HG03558 (cell line): Measurements from ENCODE around the gene PIP5K1B.
"Not testable (repeated sequence)": the region's sequence is repeated elsewhere in the genome, so short reads cannot be mapped to it uniquely, and the experiment has no call there.

Experiments
- ATAC-seq: cut with Tn5 transposase; IDR thresholded peaks from one replicate; pipeline ENCODE4 v1.9.1; 2021; ENCODE audit warnings: moderate number of reproducible peaks; ENCODE audit not compliant: unreplicated experiment; ENCODE audit errors: extremely low read depth

PIP5K1B gene

DNA sequence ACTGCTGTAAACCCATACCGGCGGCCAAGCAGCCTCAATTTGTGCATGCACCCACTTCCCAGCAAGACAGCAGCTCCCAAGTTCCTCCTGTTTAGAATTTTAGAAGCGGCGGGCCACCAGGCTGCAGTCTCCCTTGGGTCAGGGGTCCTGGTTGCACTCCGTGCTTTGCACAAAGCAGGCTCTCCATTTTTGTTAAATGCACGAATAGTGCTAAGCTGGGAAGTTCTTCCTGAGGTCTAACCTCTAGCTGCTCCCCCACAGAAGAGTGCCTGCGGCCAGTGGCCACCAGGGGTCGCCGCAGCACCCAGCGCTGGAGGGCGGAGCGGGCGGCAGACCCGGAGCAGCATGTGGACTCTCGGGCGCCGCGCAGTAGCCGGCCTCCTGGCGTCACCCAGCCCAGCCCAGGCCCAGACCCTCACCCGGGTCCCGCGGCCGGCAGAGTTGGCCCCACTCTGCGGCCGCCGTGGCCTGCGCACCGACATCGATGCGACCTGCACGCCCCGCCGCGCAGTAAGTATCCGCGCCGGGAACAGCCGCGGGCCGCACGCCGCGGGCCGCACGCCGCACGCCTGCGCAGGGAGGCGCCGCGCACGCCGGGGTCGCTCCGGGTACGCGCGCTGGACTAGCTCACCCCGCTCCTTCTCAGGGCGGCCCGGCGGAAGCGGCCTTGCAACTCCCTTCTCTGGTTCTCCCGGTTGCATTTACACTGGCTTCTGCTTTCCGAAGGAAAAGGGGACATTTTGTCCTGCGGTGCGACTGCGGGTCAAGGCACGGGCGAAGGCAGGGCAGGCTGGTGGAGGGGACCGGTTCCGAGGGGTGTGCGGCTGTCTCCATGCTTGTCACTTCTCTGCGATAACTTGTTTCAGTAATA, 330.6 kb downstream of the PIP5K1B start, which contains the start of gene FXN:
Gene FXN (plus strand): TSS at position 315 of the 871 bp plus-strand sequence. CDS start 31 bp downstream, at position 346.
- peak; percentile 92 for ATAC-seq

DNA sequence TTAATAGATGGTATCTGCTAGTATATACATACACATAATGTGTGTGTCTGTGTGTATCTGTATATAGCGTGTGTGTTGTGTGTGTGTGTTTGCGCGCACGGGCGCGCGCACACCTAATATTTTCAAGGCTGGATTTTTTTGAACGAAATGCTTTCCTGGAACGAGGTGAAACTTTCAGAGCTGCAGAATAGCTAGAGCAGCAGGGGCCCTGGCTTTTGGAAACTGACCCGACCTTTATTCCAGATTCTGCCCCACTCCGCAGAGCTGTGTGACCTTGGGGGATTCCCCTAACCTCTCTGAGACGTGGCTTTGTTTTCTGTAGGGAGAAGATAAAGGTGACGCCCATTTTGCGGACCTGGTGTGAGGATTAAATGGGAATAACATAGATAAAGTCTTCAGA, 331.3 kb downstream of the PIP5K1B start:
- no peak for ATAC-seq

DNA sequence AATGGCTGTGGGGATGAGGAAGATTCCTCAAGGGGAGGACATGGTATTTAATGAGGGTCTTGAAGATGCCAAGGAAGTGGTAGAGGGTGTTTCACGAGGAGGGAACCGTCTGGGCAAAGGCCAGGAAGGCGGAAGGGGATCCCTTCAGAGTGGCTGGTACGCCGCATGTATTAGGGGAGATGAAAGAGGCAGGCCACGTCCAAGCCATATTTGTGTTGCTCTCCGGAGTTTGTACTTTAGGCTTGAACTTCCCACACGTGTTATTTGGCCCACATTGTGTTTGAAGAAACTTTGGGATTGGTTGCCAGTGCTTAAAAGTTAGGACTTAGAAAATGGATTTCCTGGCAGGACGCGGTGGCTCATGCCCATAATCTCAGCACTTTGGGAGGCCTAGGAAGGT, 331.8 kb downstream of the PIP5K1B start:
- no peak for ATAC-seq

DNA sequence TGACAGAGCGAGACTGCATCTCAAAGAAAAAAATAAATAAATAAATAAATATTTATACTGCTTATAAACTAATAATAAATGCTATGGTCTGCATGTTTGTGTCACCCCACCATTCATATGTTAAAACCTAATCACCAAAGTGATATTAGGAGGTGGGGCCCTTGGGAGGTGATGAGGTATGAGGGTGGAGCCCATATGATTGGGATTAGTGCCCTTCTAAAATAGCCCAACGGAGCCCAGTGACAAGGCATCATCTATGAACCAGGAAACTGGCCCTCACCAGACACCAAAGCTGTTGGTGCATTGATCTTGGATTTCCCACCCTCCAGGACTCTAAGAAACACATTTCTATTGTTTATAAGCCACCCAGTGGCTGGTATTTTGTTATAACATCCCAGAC, 335.6 kb downstream of the PIP5K1B start:
- no peak for ATAC-seq

DNA sequence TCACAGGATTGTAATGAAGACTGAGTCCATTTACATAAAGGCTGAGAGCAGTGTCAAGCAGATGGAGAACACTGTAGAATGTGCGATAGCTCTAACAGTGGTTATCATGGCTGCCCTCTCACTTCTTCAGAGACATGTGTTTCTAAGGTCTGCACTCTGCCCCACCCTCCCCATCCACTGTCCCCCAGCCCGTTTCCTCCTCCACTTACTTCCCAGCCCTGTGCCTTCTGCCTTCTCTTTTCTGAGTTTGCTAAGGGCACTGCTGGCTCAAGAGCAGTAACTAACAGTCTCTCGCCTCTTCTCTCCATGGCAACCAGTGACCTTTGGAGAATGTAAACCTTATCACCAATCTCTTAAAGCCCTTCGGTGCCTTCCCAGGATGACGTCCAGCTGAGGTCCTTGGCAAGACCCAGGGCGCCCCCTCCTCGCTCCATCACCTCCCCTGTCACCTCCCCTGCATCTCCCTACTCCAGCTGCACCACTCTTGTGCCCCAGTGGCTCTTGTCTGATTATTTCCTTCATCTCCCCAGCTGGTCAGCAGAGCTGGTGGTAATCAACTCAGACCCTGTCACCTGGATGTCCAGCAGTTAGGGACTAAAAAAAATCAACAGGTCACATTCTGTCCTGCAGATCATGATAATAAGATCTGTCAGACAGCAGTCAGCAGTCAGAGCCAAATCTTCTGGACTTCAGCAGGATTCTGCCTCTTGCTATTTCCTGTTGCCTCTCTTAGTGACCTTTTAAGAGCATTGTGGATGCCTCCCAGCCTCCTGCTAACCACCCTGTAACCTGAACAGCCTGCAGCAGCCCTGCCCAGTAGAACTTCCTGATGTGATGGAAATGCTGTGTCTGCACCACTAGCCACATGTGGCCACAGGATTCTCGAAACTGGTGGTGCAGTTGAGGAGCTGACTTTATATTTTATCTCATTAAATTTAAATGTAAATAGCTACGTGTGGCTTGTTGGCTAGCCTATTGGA, 339.5 kb downstream of the PIP5K1B start:
- ATAC-seq, result no peak

DNA sequence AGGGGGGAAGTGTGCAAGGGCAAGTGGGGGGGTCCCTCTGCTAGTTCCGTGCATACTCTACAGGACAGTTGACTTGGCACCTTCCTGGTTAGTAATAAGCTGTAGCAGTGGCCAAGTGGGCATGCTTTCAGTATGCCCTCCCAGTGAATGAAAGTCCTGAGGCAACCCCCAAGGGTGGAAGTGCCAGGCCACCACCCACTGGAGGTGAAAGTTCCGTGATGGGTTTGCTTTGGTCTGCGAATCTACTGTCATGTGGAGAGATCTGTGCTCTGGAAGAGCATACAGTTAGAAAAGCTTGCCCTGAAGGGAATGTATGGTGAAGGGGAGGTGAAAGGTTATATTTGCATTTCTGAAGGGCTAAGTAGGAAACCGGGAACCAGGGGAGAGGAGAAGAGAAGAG, 340.8 kb downstream of the PIP5K1B start:
- no peak for ATAC-seq

DNA sequence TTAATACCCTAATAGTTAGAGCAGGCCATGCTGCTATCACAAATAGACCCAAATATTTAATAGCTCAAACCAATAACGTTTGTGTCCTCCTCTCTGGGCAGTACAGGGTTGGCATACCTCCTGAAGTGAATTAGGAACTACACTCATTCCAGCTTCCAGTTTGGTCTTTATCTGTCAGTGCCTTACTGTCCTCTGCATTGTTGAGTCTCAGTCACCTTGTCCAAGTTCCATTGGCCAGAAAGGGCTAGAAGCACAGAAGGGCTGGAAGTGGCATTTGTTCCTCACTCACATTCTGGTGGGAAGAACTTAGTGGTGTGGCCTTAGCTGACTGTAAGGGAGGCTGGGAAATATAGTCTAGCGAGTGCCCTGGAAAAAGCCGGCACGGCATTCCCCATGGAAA, 341.7 kb downstream of the PIP5K1B start:
- no peak for ATAC-seq

DNA sequence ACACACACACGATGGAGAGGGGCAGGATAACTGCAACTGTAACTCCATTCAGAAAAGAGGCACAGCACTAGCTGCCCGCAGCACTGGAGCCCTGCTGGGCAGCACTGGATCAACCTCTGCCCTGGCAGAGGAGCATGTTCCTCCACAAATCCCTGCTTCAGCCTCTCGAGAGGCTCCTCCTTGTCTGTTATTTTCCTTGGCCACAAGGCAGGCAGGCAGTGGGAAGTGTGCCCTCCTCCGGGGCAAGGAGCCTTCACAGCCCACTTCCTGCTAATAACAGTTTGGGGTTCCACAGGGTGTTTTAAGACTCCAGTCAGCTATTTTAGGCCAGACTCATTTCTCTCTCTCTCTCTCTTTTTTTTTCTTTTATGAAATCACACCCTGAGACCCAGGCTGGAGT, 342.3 kb downstream of the PIP5K1B start:
- ATAC-seq, result no peak

DNA sequence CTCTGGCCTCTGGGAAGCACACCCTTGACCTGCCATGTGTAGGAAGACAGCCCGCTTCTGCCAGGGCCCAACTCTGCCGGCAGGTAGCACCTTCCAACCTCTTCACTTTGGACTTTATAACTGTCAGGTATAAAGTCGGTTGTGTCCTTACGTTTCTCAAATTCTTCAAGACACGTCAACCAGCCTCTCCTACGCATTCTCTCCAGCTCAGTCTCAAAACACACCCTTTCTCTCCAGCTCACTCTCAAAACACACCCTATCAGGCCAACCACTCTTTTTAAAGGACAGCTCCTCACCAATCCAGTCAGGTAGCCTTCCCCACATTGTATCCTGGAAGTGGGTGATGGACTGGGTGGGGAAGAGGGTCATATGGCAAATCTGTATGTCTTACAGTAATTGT, 344.1 kb downstream of the PIP5K1B start:
- no peak for ATAC-seq

DNA sequence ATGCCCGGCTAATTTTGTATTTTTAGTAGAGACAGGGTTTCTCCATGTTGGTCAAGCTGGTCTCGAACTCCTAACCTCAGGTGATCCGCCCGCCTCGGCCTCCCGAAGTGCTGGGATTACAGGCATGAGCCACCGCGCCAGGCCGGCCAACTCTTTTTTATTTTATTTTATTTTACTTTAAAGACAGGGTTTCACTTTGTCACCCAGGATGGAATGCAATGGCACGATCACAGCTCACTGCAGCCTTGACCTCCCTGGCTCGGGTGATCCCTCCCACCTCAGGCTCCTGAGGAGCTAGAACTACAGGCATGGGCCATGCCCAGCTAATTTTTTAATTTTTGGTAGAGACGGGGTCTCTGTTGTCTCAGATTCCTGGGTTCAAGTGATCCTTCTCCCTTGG, 345.9 kb downstream of the PIP5K1B start:
- ATAC-seq, result not testable (repeated sequence)

DNA sequence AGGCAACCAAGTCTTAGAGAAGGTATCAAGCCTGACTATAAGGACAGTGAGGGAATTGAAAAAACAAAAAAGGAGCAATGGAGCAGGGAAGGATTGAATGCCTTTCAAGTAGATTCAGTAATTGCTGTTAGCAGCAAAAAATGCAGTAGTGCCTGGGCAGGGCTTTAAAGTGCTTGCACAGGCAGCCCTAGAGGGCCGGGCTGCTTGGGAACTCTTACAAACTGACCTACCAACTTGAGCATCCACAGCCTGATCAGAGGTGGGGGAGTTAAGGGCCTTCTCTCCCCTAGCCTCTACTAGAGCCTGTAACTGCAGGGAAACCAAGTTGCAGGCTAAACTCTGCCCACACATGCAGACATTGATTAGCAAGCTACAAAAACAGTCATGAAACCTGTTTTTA, 349.9 kb downstream of the PIP5K1B start:
- no peak for ATAC-seq

DNA sequence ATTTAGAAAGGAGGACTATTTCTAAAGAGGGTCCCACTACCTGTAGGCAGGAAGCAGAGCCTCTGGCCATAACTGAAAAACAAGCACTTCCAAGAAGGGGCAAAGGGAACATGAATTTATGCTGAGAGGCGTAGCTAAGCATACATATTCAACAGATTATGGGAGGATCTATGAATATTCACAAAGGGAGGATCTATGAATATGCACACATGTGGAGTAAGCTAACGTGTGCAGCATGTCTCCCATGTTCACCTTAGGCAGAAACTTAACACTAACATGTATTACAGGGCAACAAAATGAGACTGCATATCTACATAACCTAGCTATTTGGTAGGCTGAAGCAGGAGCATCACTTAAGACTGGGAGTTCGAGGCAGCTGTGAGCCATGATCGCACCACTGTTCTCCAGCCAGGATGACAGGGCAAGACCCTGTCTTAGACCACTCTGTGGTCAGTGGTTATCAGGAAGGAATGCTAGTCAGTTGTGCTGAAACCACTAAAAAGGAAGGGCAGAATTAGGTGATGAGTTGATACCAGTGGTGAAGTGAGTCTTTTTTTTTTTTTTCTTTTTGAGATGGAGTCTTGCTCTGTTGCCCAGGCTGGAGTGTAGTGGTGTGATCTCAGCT, 351.3 kb downstream of the PIP5K1B start:
- ATAC-seq, result no peak

DNA sequence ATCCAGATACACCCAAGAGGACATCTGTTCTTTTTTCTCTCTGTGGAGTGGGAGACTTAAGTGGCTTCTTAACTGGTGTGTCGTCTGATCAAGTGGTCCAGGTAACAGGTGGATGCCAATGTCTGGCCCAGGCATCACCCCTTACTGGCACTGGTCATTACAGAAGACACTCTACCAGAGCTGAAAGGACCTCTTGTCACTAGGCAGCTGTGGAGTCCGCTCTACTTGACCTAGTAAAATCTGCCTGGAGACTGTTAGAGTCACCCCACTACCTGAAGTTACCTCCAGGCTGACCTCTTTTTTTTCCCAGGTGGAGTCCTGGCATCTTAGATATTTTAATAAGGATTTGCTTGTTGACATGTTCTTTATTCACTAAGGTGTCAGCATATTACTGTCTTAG, 353.1 kb downstream of the PIP5K1B start:
- no peak for ATAC-seq
